ENCODE results near the gene NUDT14. TPM values are rescaled to one million over a fixed set of nuclear protein-coding genes. Genes with fewer than 3 reads are reported as not detected.

The NUDT14 gene
- total RNA-seq, 2 experiments from 2014 or later = 12.0 to 15.8 TPM

- Mint-ChIP-seq H3K27ac (no peak overlapping the region), H3K4me3 (peak overlapping the region; percentile 58), H3K9me3 (no peaks in the 10 kb centered on the region), H3K36me3 (ENCODE audit: low read depth) (no peaks in the 10 kb centered on the region), H3K4me1 (ENCODE audit: low read depth) (peaks cover 15% of the 10 kb centered on the region), H3K27me3 (ENCODE audit: low read depth) (peaks cover 12% of the 10 kb centered on the region)
- no peak for DNase-seq
- CTCF ChIA-PET = interaction anchor here (1.0 kb wide), 1 partner anchor 8 kb away, joined by 3 read pairs; no protein-coding TSS in a partner anchor
- intact Hi-C loops (cut with micrococcal nuclease) = loop anchor here (5.0 kb wide), 1 partner anchor 75 kb away; no protein-coding TSS in a partner anchor
Observed at GRCh38 chr14:105167303-105168092, 13.6 kb downstream of the NUDT14 start.

- CTCF ChIA-PET = interaction anchor here (1.1 kb wide), 1 partner anchor 36 kb away, joined by 3 read pairs; no protein-coding TSS in a partner anchor
- intact Hi-C loops (cut with micrococcal nuclease) = loop anchor here (5.0 kb wide), 1 partner anchor 74 kb away; no protein-coding TSS in a partner anchor
- H3K4me3 Mint-ChIP-seq = peak overlapping the region; percentile 39
Observed at GRCh38 chr14:105166571-105167302, 14.4 kb downstream of the NUDT14 start.

GRCh38 chr14:105165761-105166485, 15.2 kb downstream of the NUDT14 start:
- Mint-ChIP-seq H3K36me3 (ENCODE audit: low read depth) (no peaks in the 10 kb centered on the region), H3K27ac (no peak overlapping the region), H3K27me3 (ENCODE audit: low read depth) (peaks cover 12% of the 10 kb centered on the region), H3K4me1 (ENCODE audit: low read depth) (peaks cover 15% of the 10 kb centered on the region), H3K4me3 (no peak overlapping the region), H3K9me3 (no peaks in the 10 kb centered on the region)
- CTCF ChIA-PET = interaction anchor here (1.1 kb wide), 1 partner anchor 36 kb away, joined by 3 read pairs; no protein-coding TSS in a partner anchor
- intact Hi-C loops (cut with micrococcal nuclease) = loop anchor here (5.0 kb wide), 1 partner anchor 74 kb away; no protein-coding TSS in a partner anchor
- no peak for DNase-seq

More at GRCh38 chr14:105166571-105167302, 14.4 kb downstream of the NUDT14 start:
- Mint-ChIP-seq H3K27ac (no peak overlapping the region), H3K4me1 (ENCODE audit: low read depth) (peaks cover 15% of the 10 kb centered on the region), H3K27me3 (ENCODE audit: low read depth) (peaks cover 12% of the 10 kb centered on the region), H3K36me3 (ENCODE audit: low read depth) (no peaks in the 10 kb centered on the region), H3K9me3 (no peaks in the 10 kb centered on the region)
- no peak for DNase-seq

DNA sequence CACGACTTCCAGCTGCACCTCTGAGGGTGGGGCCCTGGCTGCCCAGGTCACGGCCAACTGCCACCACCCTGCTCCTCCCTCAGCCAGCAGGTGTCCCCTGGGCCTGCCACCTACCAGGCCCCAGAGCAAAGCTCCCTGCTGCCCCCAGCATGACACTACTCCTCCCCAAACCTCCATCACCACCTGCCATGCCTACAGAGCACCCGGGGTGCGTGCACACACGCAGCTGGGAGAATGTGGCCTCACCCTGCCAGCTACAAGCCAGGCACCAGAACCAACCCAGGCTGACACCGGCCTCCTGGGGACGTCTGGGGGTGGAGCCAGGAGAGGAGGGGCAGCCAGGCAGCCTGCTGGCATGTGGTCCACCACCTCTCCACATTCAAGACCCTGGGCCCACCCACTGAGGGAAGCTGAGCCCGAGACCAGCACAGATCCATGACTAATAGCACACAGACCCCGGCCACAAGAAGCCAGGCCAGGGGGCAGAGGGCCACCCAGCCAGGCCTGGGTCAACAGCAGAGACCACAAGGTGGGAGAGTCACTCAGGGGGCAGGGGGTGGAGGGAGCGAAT, 15.9 kb downstream of the NUDT14 start:
- Mint-ChIP-seq H3K9me3 (no peaks in the 10 kb centered on the region), H3K4me1 (ENCODE audit: low read depth) (peaks cover 11% of the 10 kb centered on the region), H3K4me3 (no peak overlapping the region), H3K27me3 (ENCODE audit: low read depth) (peaks cover 12% of the 10 kb centered on the region), H3K27ac (no peak overlapping the region), H3K36me3 (ENCODE audit: low read depth) (no peaks in the 10 kb centered on the region)
- intact Hi-C loops (cut with micrococcal nuclease) = loop anchor here (5.0 kb wide), 1 partner anchor 73 kb away; no protein-coding TSS in a partner anchor
- DNase-seq = no peak
- CTCF ChIA-PET = interaction anchor here (1.1 kb wide), 1 partner anchor 37 kb away, joined by 3 read pairs; no protein-coding TSS in a partner anchor

DNA sequence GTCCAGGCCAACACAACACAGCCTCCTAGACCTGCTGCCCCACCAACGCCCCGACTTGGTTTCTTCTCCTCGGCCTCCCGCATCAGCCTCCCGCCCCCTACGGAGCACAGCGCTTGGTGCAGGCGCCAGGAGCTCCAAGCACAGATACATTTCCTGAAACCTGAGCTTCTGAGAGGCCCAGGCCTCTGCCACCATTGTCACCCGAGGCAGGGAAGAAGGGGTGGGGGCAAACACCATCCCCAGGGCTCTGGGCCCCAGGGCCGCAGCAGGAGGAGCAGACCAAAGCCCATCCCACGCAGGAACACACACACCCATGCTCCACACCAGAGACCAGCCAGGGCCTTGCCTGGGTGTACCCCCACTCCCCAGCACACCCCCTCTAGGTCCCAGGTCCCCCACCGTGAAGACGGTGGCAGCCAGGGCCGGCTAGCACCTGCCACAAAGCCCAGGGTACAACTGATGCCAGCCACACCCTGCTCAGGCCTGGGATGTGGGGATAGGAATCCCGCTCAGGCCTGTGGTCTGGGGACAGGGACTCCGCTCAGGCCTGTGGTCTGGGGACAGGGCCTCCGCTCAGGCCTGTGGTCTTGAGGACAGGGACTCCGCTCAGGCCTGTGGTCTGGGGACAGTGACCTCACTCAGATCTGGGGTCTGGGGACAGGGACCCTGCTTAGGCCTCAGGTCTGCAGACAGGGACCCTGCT, 17.9 kb downstream of the NUDT14 start:
- no peak overlapping the region for H3K4me3 Mint-ChIP-seq
- no peak overlapping the region for H3K27ac Mint-ChIP-seq
- H3K4me1 Mint-ChIP-seq (ENCODE audit: low read depth) = peaks cover 4% of the 10 kb centered on the region
- DNase-seq = no peak
- H3K9me3 Mint-ChIP-seq = no peaks in the 10 kb centered on the region
- CTCF ChIA-PET = no interaction called here
- intact Hi-C loops (cut with micrococcal nuclease) = no loop called here
- no peaks in the 10 kb centered on the region for H3K36me3 Mint-ChIP-seq (ENCODE audit: low read depth)
- H3K27me3 Mint-ChIP-seq (ENCODE audit: low read depth) = peaks cover 5% of the 10 kb centered on the region

GRCh38 chr14:105162669-105162979, 18.5 kb downstream of the NUDT14 start:
- Mint-ChIP-seq H3K27ac (no peak overlapping the region), H3K9me3 (no peaks in the 10 kb centered on the region), H3K27me3 (ENCODE audit: low read depth) (peaks cover 5% of the 10 kb centered on the region), H3K4me3 (no peak overlapping the region), H3K36me3 (ENCODE audit: low read depth) (no peaks in the 10 kb centered on the region), H3K4me1 (ENCODE audit: low read depth) (peaks cover 4% of the 10 kb centered on the region)
- intact Hi-C loops (cut with micrococcal nuclease) = no loop called here
- CTCF ChIA-PET = no interaction called here
- DNase-seq = no peak

GRCh38 chr14:105161964-105162668, 19.0 kb downstream of the NUDT14 start:
- H3K27ac Mint-ChIP-seq = no peak overlapping the region
- no peak for DNase-seq
- H3K27me3 Mint-ChIP-seq (ENCODE audit: low read depth) = peaks cover 5% of the 10 kb centered on the region
- H3K9me3 Mint-ChIP-seq = no peaks in the 10 kb centered on the region
- H3K36me3 Mint-ChIP-seq (ENCODE audit: low read depth) = no peaks in the 10 kb centered on the region
- CTCF ChIA-PET = no interaction called here
- intact Hi-C loops (cut with micrococcal nuclease) = no loop called here
- no peak overlapping the region for H3K4me3 Mint-ChIP-seq
- H3K4me1 Mint-ChIP-seq (ENCODE audit: low read depth) = peaks cover 4% of the 10 kb centered on the region

- CTCF ChIA-PET = no interaction called here
- Mint-ChIP-seq H3K4me1 (ENCODE audit: low read depth) (no peaks in the 10 kb centered on the region), H3K4me3 (no peak overlapping the region), H3K36me3 (ENCODE audit: low read depth) (no peaks in the 10 kb centered on the region), H3K9me3 (no peaks in the 10 kb centered on the region), H3K27me3 (ENCODE audit: low read depth) (no peaks in the 10 kb centered on the region), H3K27ac (no peak overlapping the region)
- DNase-seq = no peak
- intact Hi-C loops (cut with micrococcal nuclease) = no loop called here
Observed at GRCh38 chr14:105161309-105161708, 19.8 kb downstream of the NUDT14 start.

DNA sequence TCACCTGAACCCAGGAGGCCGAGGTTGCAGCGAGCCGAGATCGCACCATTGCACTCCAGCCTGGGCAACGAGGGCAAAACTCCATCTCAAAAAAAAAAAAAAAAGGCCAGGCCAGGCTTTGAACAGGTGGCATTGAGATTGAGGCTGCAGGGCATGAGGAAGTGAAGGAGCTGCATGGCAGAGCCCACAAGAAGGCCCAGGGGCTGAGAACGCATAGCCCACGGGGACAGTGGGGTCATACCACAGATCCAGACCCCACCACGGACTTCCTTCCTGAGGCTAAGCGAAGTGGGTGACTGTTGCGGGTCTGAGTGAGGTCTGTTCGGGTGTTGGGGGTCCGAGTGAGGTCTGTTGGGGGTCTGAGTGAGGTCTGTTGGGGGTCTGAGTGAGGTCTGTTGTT, 20.3 kb downstream of the NUDT14 start:
- CTCF ChIA-PET = no interaction called here
- Mint-ChIP-seq H3K27ac (no peak overlapping the region), H3K9me3 (no peaks in the 10 kb centered on the region), H3K27me3 (ENCODE audit: low read depth) (no peaks in the 10 kb centered on the region), H3K36me3 (ENCODE audit: low read depth) (no peaks in the 10 kb centered on the region), H3K4me3 (no peak overlapping the region), H3K4me1 (ENCODE audit: low read depth) (no peaks in the 10 kb centered on the region)
- DNase-seq = no peak
- intact Hi-C loops (cut with micrococcal nuclease) = no loop called here

DNA sequence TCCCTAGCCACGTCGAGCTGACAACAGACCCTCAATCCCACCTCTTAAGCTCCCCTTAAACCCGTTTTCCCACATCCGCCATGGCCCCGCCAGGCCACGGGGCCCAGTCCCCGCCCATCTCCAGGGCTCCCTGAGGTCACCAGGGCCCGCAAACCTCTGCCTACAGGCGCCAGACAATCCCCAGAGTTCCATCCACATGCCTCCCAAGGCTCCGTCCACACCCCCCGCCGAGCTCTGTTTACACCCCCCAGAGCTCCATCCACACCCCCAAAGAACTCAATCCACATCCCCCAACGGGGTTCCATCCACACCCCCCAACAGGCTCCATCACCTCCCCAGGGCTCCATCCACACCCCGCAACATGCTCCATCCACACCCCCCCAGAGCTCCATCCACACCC, 21.8 kb downstream of the NUDT14 start:
- no peak overlapping the region for H3K4me3 Mint-ChIP-seq
- no peaks in the 10 kb centered on the region for H3K36me3 Mint-ChIP-seq (ENCODE audit: low read depth)
- no peak overlapping the region for H3K27ac Mint-ChIP-seq
- no peak for DNase-seq
- intact Hi-C loops (cut with micrococcal nuclease) = no loop called here
- H3K27me3 Mint-ChIP-seq (ENCODE audit: low read depth) = no peaks in the 10 kb centered on the region
- CTCF ChIA-PET = interaction anchor here (0.7 to 1.1 kb wide), 2 partner anchors 8 to 29 kb away, joined by 3 read pairs; no protein-coding TSS in a partner anchor
- H3K9me3 Mint-ChIP-seq = no peaks in the 10 kb centered on the region
- no peaks in the 10 kb centered on the region for H3K4me1 Mint-ChIP-seq (ENCODE audit: low read depth)

DNA sequence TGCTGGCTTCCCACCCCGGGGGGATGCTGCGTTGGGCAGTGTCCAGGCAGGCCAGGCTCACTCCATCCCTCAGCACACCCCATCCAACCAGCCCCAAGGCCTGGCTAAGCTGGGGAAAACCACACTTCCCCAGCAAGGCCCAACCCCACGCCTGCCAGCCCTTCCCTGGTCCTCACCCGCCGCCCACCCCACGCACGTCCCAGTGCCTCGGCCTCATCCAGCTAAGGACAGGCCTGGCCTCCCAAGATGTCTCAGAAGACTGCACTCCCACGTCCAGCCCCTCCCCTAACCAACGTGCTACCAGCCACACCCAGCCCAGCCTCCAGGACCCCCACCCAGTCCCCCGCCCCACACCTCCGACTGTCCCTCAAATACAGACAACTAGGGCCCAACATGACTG, 22.3 kb downstream of the NUDT14 start:
- intact Hi-C loops (cut with micrococcal nuclease) = no loop called here
- Mint-ChIP-seq H3K27ac (no peak overlapping the region), H3K36me3 (ENCODE audit: low read depth) (no peaks in the 10 kb centered on the region), H3K9me3 (no peaks in the 10 kb centered on the region), H3K27me3 (ENCODE audit: low read depth) (no peaks in the 10 kb centered on the region), H3K4me3 (no peak overlapping the region), H3K4me1 (ENCODE audit: low read depth) (no peaks in the 10 kb centered on the region)
- CTCF ChIA-PET = no interaction called here
- no peak for DNase-seq
